Measurements from ENCODE around the gene DVL3. TPM values are rescaled to one million over a fixed set of nuclear protein-coding genes. Genes with fewer than 3 reads are reported as not detected.

DVL3 gene
- total RNA-seq, 2 experiments from 2014 or later, result 19.6 to 19.9 TPM

GRCh38 chr3:184181596-184181995 lies 26.4 kb downstream of the DVL3 start:
- DNase-seq, result no peak
- Mint-ChIP-seq H3K4me3 (no peak overlapping the region), H3K4me1 (ENCODE audit: low read depth) (peaks cover 22% of the 10 kb centered on the region), H3K27me3 (ENCODE audit: low read depth) (no peaks in the 10 kb centered on the region), H3K27ac (no peak overlapping the region), H3K9me3 (no peaks in the 10 kb centered on the region), H3K36me3 (ENCODE audit: low read depth) (peaks cover 37% of the 10 kb centered on the region)
- intact Hi-C loops (cut with micrococcal nuclease), result no loop called here
- CTCF ChIA-PET, result interaction anchor here (0.6 to 0.9 kb wide), 3 partner anchors 33 to 296 kb away, joined by 3 read pairs; no protein-coding TSS in a partner anchor

DNA sequence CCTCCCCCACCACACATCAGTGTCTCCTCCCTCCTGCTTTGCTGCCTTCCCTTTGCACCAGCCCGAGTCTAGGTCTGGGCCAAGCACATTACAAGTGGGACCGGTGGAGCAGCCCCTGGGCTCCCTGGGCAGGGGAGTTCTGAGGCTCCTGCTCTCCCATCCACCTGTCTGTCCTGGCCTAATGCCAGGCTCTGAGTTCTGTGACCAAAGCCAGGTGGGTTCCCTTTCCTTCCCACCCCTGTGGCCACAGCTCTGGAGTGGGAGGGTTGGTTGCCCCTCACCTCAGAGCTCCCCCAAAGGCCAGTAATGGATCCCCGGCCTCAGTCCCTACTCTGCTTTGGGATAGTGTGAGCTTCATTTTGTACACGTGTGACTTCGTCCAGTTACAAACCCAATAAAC lies 28.5 kb downstream of the DVL3 start:
- peaks cover 24% of the 10 kb centered on the region for H3K4me1 Mint-ChIP-seq (ENCODE audit: low read depth)
- intact Hi-C loops (cut with micrococcal nuclease), result loop anchor here (2.0 kb wide), 1 partner anchor 179 kb away; no protein-coding TSS in a partner anchor
- CTCF ChIA-PET, result interaction anchor here (0.6 to 1.7 kb wide), 2 partner anchors 44 to 585 kb away, joined by 3 to 7 read pairs; no protein-coding TSS in a partner anchor

GRCh38 chr3:184184546-184185230 lies 29.5 kb downstream of the DVL3 start:
- no peaks in the 10 kb centered on the region for H3K9me3 Mint-ChIP-seq
- H3K27ac Mint-ChIP-seq, result peak overlapping the region; percentile 88
- no peaks in the 10 kb centered on the region for H3K27me3 Mint-ChIP-seq (ENCODE audit: low read depth)
- no peak for DNase-seq
- peak overlapping the region; percentile 94 for H3K4me3 Mint-ChIP-seq
- CTCF ChIA-PET, result interaction anchor here (1.7 kb wide), 1 partner anchor 43 kb away, joined by 7 read pairs; no protein-coding TSS in a partner anchor
- peaks cover 28% of the 10 kb centered on the region for H3K4me1 Mint-ChIP-seq (ENCODE audit: low read depth)
- intact Hi-C loops (cut with micrococcal nuclease), result loop anchor here (1.0 to 5.0 kb wide), 3 partner anchors 10 to 717 kb away; partner anchors contain the start of gene AP2M1
- peaks cover 38% of the 10 kb centered on the region for H3K36me3 Mint-ChIP-seq (ENCODE audit: low read depth)

More for the DNA sequence above, 28.5 kb downstream of the DVL3 start:
- DNase-seq, result no peak
- H3K27ac Mint-ChIP-seq, result no peak overlapping the region
- peaks cover 38% of the 10 kb centered on the region for H3K36me3 Mint-ChIP-seq (ENCODE audit: low read depth)
- no peaks in the 10 kb centered on the region for H3K27me3 Mint-ChIP-seq (ENCODE audit: low read depth)
- H3K9me3 Mint-ChIP-seq, result no peaks in the 10 kb centered on the region
- no peak overlapping the region for H3K4me3 Mint-ChIP-seq

GRCh38 chr3:184185461-184186183 lies 30.4 kb downstream of the DVL3 start:
- H3K4me3 Mint-ChIP-seq, result peak overlapping the region; percentile 94
- H3K4me1 Mint-ChIP-seq (ENCODE audit: low read depth), result peaks cover 28% of the 10 kb centered on the region
- peaks cover 39% of the 10 kb centered on the region for H3K36me3 Mint-ChIP-seq (ENCODE audit: low read depth)
- H3K9me3 Mint-ChIP-seq, result no peaks in the 10 kb centered on the region
- intact Hi-C loops (cut with micrococcal nuclease), result loop anchor here (1.0 to 5.0 kb wide), 8 partner anchors 11 to 718 kb away; partner anchors contain the start of genes AP2M1, DVL3, EEF1AKMT4 and EIF2B5
- peak overlapping the region; percentile 92 for H3K27ac Mint-ChIP-seq
- no peaks in the 10 kb centered on the region for H3K27me3 Mint-ChIP-seq (ENCODE audit: low read depth)
- peak; percentile 99 for DNase-seq
- CTCF ChIA-PET, result interaction anchor here (1.0 to 2.2 kb wide), 3 partner anchors 42 to 66 kb away, joined by 3 to 13 read pairs (median 3); no protein-coding TSS in a partner anchor

DNA sequence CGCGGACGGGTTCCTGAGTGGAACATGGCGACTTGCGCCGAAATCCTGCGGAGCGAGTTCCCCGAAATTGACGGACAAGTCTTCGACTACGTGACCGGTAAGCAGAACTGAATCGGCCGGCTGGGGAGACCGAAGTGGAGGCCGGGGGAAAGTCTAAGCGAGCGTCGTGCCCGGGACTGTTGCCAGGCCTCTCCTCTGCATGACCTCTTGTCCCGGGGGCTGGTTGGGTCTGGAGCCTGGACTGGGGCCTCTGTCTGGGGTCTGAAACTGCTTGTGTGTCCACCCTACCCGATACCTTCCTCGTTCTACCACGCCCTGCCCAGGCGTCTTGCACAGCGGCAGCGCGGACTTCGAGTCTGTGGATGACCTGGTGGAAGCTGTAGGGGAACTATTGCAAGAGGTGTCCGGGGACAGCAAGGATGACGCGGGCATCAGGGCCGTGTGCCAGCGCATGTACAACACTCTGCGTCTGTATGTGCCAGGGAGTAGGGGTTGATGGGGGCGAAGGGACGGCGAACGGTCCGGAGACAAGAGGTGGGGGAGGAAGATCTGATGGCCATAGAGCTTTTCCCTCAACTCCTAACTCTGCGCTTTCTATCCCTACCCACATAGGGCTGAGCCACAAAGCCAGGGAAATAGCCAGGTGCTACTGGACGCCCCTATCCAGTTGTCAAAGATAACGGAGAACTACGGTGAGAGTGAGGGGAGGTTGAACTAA lies 31.2 kb downstream of the DVL3 start, which contains the start of gene ABCF3:
Gene ABCF3 (plus strand): TSS at position 16 of the 718 bp plus-strand sequence. CDS start 9 bp downstream, at position 25.
- peak; percentile 30 for DNase-seq
- peaks cover 28% of the 10 kb centered on the region for H3K4me1 Mint-ChIP-seq (ENCODE audit: low read depth)
- peaks cover 41% of the 10 kb centered on the region for H3K36me3 Mint-ChIP-seq (ENCODE audit: low read depth)
- intact Hi-C loops (cut with micrococcal nuclease), result loop anchor here (1.0 to 5.0 kb wide), 6 partner anchors 31 to 719 kb away; partner anchors contain the start of genes DVL3, EEF1AKMT4, EIF2B5 and PSMD2
- CTCF ChIA-PET, result interaction anchor here (1.0 to 2.2 kb wide), 5 partner anchors 41 to 66 kb away, joined by 3 to 13 read pairs (median 3); partner anchors contain the start of gene EEF1AKMT4
- peak within 1 kb of the TSS; percentile 92 for H3K27ac Mint-ChIP-seq
- H3K9me3 Mint-ChIP-seq, result no peaks in the 10 kb centered on the region
- peak within 1 kb of the TSS; percentile 94 for H3K4me3 Mint-ChIP-seq
- no peaks in the 10 kb centered on the region for H3K27me3 Mint-ChIP-seq (ENCODE audit: low read depth)

DNA sequence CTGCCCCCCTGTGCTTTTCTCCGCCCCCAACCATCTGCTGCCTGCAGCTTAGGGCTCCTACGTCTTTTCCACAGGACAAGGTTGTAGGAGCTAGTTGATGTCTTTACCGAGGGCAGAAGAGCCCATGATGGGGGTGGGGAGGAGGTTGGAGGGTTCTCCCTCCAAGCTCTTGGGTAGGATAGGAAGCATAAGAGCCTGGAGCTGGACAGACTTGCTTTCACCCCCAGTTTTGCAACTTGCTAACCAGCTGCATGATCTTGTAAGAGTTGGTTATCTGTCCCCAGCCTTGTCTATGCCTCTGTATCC lies 31.7 kb downstream of the DVL3 start:
- Mint-ChIP-seq H3K4me1 (ENCODE audit: low read depth) (peaks cover 28% of the 10 kb centered on the region), H3K27me3 (ENCODE audit: low read depth) (no peaks in the 10 kb centered on the region), H3K4me3 (peak overlapping the region; percentile 94), H3K27ac (peak overlapping the region; percentile 3), H3K9me3 (no peaks in the 10 kb centered on the region), H3K36me3 (ENCODE audit: low read depth) (peaks cover 39% of the 10 kb centered on the region)
- intact Hi-C loops (cut with micrococcal nuclease), result loop anchor here (1.0 to 5.0 kb wide), 6 partner anchors 32 to 720 kb away; partner anchors contain the start of genes DVL3, EEF1AKMT4, EIF2B5 and PSMD2
- CTCF ChIA-PET, result interaction anchor here (1.0 to 2.2 kb wide), 3 partner anchors 41 to 63 kb away, joined by 3 to 13 read pairs (median 3); partner anchors contain the start of gene EEF1AKMT4
- no peak for DNase-seq

DNA sequence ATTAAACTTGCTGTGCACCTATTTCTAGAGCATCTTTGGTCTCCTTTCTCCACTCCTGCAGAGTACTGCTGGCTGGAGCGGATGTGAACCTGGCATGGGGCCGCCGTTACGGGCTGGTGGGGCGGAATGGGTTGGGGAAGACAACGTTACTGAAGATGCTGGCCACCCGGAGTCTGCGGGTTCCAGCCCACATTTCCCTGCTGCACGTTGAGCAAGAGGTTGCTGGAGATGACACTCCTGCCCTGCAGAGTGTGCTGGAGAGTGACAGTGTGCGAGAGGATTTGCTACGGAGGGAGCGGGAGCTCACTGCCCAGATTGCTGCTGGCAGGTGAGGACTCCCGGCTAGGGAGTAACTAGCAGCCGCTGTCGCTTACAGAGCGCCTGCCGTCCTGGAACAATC lies 32.9 kb downstream of the DVL3 start:
- Mint-ChIP-seq H3K4me3 (no peak overlapping the region), H3K27ac (no peak overlapping the region), H3K4me1 (ENCODE audit: low read depth) (peaks cover 28% of the 10 kb centered on the region), H3K36me3 (ENCODE audit: low read depth) (peaks cover 35% of the 10 kb centered on the region), H3K9me3 (no peaks in the 10 kb centered on the region), H3K27me3 (ENCODE audit: low read depth) (no peaks in the 10 kb centered on the region)
- no peak for DNase-seq
- CTCF ChIA-PET, result no interaction called here
- intact Hi-C loops (cut with micrococcal nuclease), result loop anchor here (5.0 kb wide), 1 partner anchor 721 kb away; no protein-coding TSS in a partner anchor

DNA sequence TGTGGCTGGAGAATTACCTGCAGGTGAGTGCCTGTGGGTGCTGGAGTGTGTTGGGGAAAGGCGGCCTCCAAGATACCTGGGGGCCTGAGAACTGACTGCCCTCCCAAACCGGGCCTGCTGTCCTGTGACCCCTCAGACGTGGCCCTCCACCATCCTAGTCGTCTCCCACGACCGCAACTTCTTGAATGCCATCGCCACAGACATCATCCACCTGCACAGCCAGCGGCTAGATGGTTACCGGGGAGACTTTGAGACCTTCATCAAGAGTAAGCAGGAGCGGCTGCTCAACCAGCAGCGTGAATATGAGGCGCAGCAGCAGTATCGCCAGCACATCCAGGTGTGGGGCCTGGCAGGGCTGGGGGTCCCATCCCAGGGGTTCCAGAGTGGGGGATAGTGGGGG lies 34.2 kb downstream of the DVL3 start:
- intact Hi-C loops (cut with micrococcal nuclease), result loop anchor here (5.0 kb wide), 1 partner anchor 722 kb away; no protein-coding TSS in a partner anchor
- DNase-seq, result no peak
- CTCF ChIA-PET, result no interaction called here
- Mint-ChIP-seq H3K27ac (no peak overlapping the region), H3K36me3 (ENCODE audit: low read depth) (peaks cover 31% of the 10 kb centered on the region), H3K4me3 (no peak overlapping the region), H3K9me3 (no peaks in the 10 kb centered on the region), H3K27me3 (ENCODE audit: low read depth) (no peaks in the 10 kb centered on the region), H3K4me1 (ENCODE audit: low read depth) (peaks cover 28% of the 10 kb centered on the region)

GRCh38 chr3:184192889-184193288 lies 37.7 kb downstream of the DVL3 start:
- Mint-ChIP-seq H3K27me3 (ENCODE audit: low read depth) (no peaks in the 10 kb centered on the region), H3K27ac (no peak overlapping the region), H3K9me3 (no peaks in the 10 kb centered on the region), H3K4me1 (ENCODE audit: low read depth) (peaks cover 10% of the 10 kb centered on the region), H3K4me3 (no peak overlapping the region), H3K36me3 (ENCODE audit: low read depth) (peaks cover 19% of the 10 kb centered on the region)
- intact Hi-C loops (cut with micrococcal nuclease), result no loop called here
- CTCF ChIA-PET, result interaction anchor here (5.8 kb wide), 1 partner anchor 35 kb away, joined by 23 read pairs; no protein-coding TSS in a partner anchor
- no peak for DNase-seq

DNA sequence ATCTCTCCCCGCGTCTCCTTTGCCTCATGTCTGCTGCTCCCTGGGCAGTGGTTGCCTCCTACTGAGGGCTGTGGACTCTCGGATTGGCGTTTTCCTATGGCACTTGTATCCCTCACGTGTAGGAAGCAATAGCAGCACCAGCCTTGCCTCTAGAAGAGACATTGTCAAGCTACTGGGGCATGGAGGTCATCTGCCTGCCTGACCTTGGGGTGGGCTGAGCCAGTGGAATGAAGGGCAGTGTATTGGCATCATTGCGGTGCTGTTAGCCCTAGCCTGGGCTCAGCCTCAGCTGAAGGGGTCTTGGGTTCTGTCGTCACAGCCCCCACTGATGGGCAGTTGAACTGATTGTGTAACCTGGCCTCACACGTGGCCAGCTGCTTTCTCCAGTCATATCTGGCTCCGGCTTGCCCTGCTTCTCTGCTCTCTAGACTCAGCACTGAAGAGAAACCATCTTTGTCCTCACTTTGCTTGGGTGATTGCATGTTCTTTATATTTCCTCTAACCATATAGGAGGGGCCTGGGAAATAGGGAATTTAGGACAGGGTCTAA lies 38.9 kb downstream of the DVL3 start:
- Mint-ChIP-seq H3K4me3 (no peak overlapping the region), H3K27ac (no peak overlapping the region), H3K4me1 (ENCODE audit: low read depth) (peaks cover 1% of the 10 kb centered on the region), H3K36me3 (ENCODE audit: low read depth) (peaks cover 18% of the 10 kb centered on the region), H3K9me3 (no peaks in the 10 kb centered on the region), H3K27me3 (ENCODE audit: low read depth) (no peaks in the 10 kb centered on the region)
- intact Hi-C loops (cut with micrococcal nuclease), result no loop called here
- DNase-seq, result no peak
- CTCF ChIA-PET, result interaction anchor here (5.8 kb wide), 1 partner anchor 34 kb away, joined by 23 read pairs; no protein-coding TSS in a partner anchor

GRCh38 chr3:184196536-184196935 lies 41.4 kb downstream of the DVL3 start:
- no peak overlapping the region for H3K4me3 Mint-ChIP-seq
- no peak for DNase-seq
- H3K36me3 Mint-ChIP-seq (ENCODE audit: low read depth), result peaks cover 8% of the 10 kb centered on the region
- no peaks in the 10 kb centered on the region for H3K9me3 Mint-ChIP-seq
- CTCF ChIA-PET, result interaction anchor here (5.8 kb wide), 1 partner anchor 31 kb away, joined by 23 read pairs; no protein-coding TSS in a partner anchor
- H3K27me3 Mint-ChIP-seq (ENCODE audit: low read depth), result no peaks in the 10 kb centered on the region
- intact Hi-C loops (cut with micrococcal nuclease), result no loop called here
- no peak overlapping the region for H3K27ac Mint-ChIP-seq
- H3K4me1 Mint-ChIP-seq (ENCODE audit: low read depth), result no peaks in the 10 kb centered on the region
